ENCODE measurements around the gene PLP2.

DNA sequence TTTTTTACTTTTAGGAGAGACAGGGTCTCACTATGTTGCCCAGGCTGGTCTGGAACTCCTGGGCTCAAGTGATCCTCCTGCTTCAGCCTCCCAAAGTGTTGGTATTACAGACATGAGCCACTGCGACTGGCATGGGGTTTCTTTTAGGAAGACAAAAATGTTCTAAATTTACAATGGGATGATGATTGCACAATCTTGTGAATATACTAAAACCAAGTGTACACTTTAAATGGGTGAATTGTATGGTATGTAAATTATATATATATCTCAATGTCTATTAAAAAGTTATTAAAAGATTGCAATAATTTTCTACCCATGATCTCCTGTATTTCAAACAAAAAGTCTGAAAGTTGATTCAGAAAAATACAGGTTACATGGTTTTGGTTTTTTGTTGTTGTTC is 18.2 kb upstream of the PLP2 start:
- no peak for TF ChIP-seq EZH2 (IDR thresholded peaks at IDR 0.05; ENCODE audit: insufficient read depth, poor library complexity, severe bottlenecking)
- TF ChIP-seq EZH2phosphoT487 (IDR thresholded peaks at IDR 0.05; ENCODE audit: insufficient read depth, low read depth), result no peak

Data from GM23248 (cell line).